GM21717 (cell line): ENCODE data around the gene VENTX.
"Not testable (repeated sequence)": the region's sequence is repeated elsewhere in the genome, so short reads cannot be mapped to it uniquely, and the experiment has no call there.

Source experiments
- ATAC-seq: cut with Tn5 transposase; IDR thresholded peaks from one replicate; pipeline ENCODE4 v1.9.1; 2021; ENCODE audit warnings: mild to moderate bottlenecking, moderate library complexity; ENCODE audit not compliant: unreplicated experiment

VENTX gene

DNA sequence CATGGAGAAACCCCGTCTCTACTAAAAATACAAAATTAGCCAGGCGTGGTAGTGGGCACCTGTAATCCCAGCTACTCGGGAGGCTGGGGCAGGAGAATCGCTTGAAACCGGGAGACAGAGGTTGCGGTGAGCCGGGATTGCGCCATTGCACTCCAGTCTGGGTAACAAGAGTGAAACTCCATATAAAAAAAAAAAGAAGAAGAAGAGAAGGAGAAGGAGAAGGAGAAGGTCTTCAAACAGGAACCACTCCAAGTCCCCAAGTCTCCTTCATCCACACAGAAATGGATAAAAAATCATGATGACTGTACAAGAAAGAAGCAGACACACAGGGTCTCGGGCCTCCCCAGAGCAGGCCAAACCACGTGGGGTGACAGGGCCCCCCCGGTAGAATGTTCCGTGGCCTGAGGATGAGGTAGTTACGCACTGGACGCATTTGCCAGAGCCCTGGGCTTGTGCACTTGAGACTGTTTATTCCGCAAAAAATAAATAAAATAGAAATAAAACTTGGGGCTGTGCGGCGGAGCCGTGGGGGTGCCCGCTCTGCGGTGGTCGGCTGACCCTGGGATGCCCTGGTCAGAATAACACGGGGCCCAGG is 15.8 kb downstream of the VENTX start:
- no peak for ATAC-seq

DNA sequence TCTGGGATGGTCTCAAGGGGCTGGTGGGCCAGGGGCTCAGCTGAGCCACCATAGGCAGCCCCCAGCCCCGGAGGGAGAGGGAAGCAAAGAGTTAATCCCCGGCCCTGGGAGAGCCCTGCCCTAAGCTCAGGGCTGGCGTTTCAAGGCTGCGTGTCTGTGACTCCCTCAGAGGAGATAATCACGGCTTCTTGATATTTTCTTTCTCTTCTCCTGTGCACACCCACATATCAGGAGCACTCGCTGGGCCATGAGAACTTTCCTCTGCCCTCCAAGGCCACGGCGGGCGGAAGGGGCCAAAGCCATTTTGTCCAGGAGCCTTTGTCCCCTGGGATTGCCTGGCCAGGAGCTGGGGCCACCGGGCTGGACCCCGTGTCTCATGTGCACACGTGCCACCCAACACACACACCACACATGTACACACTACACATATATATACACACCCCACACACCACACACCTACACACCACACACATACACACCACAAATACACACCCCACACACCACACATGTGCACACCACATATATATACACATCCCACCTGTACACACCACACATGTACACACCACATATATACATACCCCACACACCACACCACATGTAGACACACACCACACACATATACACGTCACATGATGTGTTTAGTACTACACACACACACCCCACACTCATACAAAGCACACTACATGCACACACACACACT is 16.9 kb downstream of the VENTX start:
- no peak for ATAC-seq

DNA sequence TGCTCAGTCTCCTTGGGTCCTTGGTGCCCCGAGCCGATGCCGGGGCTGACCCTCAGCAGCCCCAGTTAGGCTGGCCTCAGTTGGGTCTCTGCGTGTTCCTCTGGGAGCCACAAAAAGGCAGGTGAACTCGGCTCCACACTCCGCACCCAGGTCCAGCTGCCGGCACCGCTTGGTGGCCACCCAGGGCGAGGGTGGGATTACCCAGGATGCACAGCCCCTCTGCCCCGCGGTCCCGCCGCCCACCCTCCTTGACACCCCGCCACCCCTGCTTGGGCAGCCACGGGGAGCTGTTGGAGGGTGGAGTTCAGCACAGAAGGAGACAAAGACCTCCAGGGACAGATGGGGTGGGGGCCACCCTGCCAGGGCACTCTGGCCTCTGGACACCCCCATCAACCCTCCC is 17.7 kb downstream of the VENTX start:
- no peak for ATAC-seq

GRCh38 chr10:133257489-133258065 is 19.9 kb downstream of the VENTX start:
- peak; percentile 20 for ATAC-seq

- ATAC-seq: peak; percentile 28
Observed at GRCh38 chr10:133258066-133258817, 20.6 kb downstream of the VENTX start.

- ATAC-seq: no peak
Observed at GRCh38 chr10:133258818-133259601, 21.4 kb downstream of the VENTX start.

DNA sequence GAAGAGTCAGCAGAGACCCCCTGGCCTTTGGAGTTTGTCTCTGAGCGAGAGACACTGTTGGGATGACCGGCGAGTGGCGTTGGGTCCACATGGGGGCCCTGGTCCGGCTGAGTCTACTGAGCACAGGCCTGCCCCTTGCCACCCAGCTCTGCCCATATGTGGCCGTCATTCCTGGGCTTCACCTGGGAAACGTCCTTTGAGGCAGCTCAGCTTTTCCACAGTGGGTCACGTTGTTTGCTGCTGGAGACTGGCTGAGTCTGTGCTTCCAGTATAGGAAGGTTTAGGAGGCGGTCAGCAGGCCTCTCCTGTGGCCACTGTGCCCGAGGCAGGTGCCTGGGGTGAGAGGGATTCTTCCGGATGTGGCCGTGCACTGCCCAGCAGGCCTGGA is 21.9 kb downstream of the VENTX start:
- no peak for ATAC-seq

DNA sequence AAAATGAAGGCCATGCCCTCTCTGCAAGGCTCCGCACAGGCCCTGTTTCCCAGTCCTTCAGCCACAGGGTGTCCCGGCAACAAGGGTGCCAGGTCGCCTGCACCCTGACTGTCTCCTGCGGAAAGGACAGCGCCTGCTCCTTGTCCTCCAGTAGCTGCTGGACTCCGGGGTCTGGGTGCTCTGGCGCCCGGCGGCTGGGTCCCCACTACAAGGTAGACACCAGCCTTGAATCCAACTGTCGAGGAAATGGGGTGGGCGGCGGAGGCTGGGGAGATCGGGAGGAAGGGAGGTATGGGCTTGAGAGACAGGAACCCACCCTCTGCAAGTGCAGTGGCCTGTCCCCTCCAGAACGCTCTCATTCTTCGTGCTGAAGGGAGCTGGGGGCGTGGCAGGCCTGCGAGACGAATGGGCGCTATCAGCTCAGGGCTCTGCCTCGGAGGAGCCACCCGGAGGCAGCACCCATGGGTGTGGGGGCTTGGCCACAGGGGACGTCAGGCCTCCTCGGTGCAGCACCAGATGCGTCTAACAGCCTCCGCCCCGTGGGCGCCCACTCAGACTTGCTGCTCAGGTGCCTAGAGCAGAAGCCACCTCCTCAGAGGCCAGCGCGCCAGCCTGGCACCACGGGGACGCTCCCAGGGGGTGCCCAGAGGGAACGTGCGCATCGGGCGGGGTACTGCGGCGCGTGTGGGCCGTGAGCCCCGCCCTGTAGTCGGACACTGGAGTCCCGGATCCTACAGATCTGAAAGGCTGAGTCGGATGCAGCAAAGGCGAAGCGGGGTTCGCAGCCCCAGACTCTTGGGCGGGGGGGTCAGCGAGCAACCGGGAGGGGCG is 23.5 kb downstream of the VENTX start:
- peak; percentile 44 for ATAC-seq

DNA sequence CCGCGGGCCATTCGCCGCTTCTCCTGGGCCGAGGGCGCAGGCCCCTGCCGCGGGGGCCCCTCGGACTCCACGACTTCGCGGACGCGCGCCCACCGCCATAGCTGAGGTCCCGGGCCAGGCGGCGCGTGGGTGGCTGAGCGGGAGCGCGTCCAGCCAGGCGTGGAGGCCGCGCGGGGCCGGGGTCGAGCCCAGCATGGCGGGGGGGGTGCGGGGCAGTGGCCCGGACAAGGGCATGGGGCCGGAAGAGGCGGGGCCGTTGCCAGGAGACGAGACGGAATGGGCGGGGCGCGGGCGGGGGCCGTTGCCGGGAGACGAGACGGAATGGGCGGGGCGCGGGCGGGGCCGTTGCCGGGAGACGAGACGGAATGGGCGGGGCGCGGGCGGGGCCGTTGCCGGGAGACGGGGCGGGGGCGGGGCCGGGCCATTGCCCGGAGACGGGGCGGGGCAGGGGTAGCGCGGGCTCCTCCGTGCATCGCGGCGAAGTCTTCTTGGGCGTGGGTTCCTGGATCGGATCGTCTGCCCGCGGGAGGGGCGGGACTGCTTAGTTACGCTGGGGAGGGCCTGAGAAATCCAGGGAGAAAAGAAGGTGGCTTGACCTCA is 24.2 kb downstream of the VENTX start:
- ATAC-seq: peak; percentile 44

DNA sequence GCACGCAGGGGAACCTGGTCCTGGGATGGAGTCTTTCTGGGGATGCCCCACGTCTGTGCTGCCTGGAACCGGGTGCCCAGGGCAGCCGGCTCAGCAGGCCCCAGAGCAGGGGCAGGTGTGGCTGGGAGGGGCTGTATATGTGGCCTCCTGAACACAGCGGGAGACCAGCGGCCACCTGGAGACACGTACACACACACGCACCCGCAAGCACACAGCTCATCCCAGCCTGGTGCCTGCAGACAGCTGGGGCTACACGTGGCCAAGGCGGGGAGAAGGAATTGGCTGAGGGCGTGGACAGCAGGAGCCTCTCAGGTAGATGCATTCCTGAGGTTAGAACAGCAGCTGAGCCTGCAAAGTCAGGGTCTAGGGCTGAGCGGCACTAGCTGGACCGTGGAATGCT is 25.0 kb downstream of the VENTX start:
- no peak for ATAC-seq

DNA sequence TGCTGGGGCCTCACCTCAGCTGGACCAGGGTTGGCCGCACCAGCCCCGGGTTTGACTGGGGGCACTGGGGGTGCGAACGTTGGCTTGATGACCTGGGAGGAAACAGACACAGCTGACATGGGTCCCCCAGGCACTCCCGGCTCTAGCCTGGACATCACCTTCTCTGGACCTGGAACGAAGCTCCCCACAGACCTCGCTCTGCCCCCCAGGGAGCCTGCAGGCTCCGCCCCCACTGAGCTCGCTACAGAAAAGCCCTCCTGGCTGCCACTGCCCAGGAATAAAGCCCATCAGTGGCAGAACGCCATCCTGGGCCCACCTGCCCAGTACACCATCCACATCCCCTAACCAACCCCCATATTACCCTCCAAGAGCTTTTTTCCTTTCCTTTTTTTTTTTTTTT is 26.0 kb downstream of the VENTX start:
- ATAC-seq: no peak

DNA sequence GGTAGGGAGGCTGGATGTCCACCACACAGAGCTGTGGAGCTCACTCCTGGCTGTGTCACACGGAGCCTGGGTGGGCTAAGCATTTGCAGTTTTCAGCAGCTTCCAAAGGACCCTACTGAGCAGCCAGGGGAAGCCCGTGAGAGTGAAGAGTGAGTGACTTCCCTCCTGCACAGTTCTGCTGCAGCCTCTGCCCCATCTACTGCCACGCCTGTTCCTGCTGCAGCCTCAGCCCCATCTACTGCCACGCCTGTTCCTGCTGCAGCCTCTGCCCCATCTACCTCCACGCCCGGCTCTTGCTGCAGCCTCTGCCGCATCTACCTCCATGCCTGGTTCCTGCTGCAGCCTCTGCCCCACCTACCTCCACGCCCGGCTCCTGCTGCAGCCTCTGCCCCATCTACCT is 26.8 kb downstream of the VENTX start:
- no peak for ATAC-seq

- ATAC-seq: not testable (repeated sequence)
Observed at GRCh38 chr10:133265052-133265451, 27.4 kb downstream of the VENTX start.

DNA sequence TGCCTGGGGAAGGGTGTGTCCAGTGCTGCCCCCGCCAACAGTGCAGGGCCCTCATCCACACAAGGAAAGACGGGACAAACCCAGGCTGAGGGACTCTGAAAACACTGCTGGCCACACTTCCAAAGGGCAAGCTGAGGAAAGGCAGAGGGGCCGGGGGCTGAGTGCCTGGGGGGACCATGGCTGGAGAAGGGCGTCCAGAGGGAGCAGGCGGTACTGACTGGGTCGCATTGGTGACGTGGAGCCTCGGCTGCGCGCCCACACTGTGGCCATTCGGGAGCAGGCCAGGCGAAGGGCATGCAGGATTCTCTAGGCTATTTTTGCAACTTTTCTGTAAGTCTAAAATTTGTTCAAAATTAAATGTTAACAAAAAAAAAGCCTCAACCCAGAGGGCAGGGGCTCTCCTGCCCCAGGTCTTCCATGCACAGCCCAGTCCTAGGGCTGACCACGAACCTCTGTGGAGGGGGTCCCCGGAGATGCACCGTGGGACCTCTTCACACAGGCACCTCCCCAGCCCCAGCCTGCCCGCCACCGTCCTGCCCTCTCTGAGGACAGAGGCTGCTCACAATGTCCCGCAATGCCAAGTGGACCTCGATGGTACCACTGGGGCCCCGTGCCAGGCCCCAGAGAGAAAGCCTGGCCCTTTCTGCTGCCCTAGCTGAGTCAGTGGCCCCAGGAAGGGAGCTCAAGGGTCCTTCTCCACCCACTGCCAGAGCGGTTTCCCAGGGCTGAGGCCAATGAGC is 28.6 kb downstream of the VENTX start:
- no peak for ATAC-seq

GRCh38 chr10:133267293-133267692 is 29.6 kb downstream of the VENTX start:
- no peak for ATAC-seq

- ATAC-seq: no peak
Observed at GRCh38 chr10:133267829-133268228, 30.2 kb downstream of the VENTX start.

DNA sequence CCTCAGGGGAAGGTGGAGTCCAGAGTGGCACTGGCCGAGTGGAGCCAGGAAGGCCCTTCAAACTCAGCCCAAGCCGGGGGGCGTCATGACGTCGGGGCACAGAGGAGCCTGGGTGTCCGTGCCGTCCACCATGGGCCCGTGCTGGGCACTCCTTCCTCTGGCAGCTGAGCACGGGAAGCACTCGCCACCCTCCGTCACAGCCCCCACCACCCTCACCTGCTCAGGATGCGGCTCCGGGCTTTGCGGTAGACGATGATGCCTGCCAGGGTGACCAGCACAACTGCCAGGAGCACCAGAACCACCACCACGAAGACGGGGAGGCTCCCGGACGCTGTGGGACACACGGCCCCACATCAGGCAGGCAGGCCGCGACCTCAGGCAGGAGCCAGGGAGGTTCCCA is 30.9 kb downstream of the VENTX start:
- no peak for ATAC-seq

DNA sequence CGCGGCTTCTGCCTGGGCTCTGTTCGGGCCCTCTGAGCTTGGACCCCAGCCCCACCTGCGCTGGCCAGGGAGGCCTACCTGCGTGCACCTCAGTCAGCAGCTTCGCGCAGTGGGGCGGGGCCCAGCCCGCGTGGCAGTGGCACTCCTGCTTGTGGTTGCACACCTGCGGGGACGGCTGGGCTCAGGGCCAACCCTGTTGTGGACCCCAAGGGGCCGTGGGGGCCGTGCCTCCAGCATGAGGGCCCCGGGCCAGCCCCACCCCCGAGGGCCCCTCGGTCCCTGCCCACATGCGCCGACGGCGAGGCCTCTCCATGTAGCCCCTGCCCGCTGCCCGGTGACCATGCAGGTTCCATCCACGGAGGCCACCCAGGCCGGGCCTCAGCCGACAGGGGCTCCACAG is 31.7 kb downstream of the VENTX start:
- no peak for ATAC-seq

- no peak for ATAC-seq
Observed at GRCh38 chr10:133270204-133270603, 32.5 kb downstream of the VENTX start.
